Measurements from ENCODE around the gene RNGTT.

RNGTT gene

GRCh38 chr6:88662163-88662580, 301.2 kb downstream of the RNGTT start:
- Histone ChIP-seq H3K27me3 (ENCODE audit: control insufficient read depth, insufficient read depth, low read length) (no peaks in the 10 kb centered on the region), H3K9me3 (ENCODE audit: control insufficient read depth, low read length) (no peaks in the 10 kb centered on the region), H3K4me1 (no peaks in the 10 kb centered on the region), H3K4me3 (ENCODE audit: low read depth, low read length) (no peak overlapping the region), H3K36me3 (ENCODE audit: control insufficient read depth, insufficient read depth, low read length) (no peaks in the 10 kb centered on the region), H2AFZ (no peak overlapping the region), H3K79me2 (peaks cover 3% of the 10 kb centered on the region), H3K4me2 (ENCODE audit: low read length) (no peak overlapping the region), H3K27ac (no peak overlapping the region), H3K9ac (no peak overlapping the region)
- TF ChIP-seq CTCF (IDR thresholded peaks at IDR 0.05): no peak

- H3K9me3 ChIP-seq (ENCODE audit: control insufficient read depth, low read length): no peaks in the 10 kb centered on the region
Observed at GRCh38 chr6:88661136-88661535, 302.3 kb downstream of the RNGTT start.

GRCh38 chr6:88655586-88655985, 307.8 kb downstream of the RNGTT start:
- TF ChIP-seq CTCF (IDR thresholded peaks at IDR 0.05): no peak
- Histone ChIP-seq H3K4me3 (ENCODE audit: low read depth, low read length) (no peak overlapping the region), H3K9me3 (ENCODE audit: control insufficient read depth, low read length) (no peaks in the 10 kb centered on the region), H3K79me2 (no peaks in the 10 kb centered on the region), H3K27me3 (ENCODE audit: control insufficient read depth, insufficient read depth, low read length) (no peaks in the 10 kb centered on the region), H3K27ac (no peak overlapping the region), H3K9ac (no peak overlapping the region), H3K36me3 (ENCODE audit: control insufficient read depth, insufficient read depth, low read length) (no peaks in the 10 kb centered on the region), H2AFZ (no peak overlapping the region), H3K4me1 (no peaks in the 10 kb centered on the region), H3K4me2 (ENCODE audit: low read length) (no peak overlapping the region)

More at GRCh38 chr6:88661136-88661535, 302.3 kb downstream of the RNGTT start:
- Histone ChIP-seq H3K27me3 (ENCODE audit: control insufficient read depth, insufficient read depth, low read length) (no peaks in the 10 kb centered on the region), H3K4me2 (ENCODE audit: low read length) (no peak overlapping the region), H3K36me3 (ENCODE audit: control insufficient read depth, insufficient read depth, low read length) (no peaks in the 10 kb centered on the region), H2AFZ (no peak overlapping the region), H3K27ac (no peak overlapping the region), H3K9ac (no peak overlapping the region), H3K79me2 (peaks cover under 1% of the 10 kb centered on the region), H3K4me1 (no peaks in the 10 kb centered on the region), H3K4me3 (ENCODE audit: low read depth, low read length) (no peak overlapping the region)
- no peak for TF ChIP-seq CTCF (IDR thresholded peaks at IDR 0.05)

- H3K36me3 ChIP-seq (ENCODE audit: control insufficient read depth, insufficient read depth, low read length): no peaks in the 10 kb centered on the region
- H3K27me3 ChIP-seq (ENCODE audit: control insufficient read depth, insufficient read depth, low read length): no peaks in the 10 kb centered on the region
- TF ChIP-seq CTCF (IDR thresholded peaks at IDR 0.05): no peak
- H3K79me2 ChIP-seq: no peaks in the 10 kb centered on the region
- H3K27ac ChIP-seq: no peak overlapping the region
- H3K9me3 ChIP-seq (ENCODE audit: control insufficient read depth, low read length): no peaks in the 10 kb centered on the region
- no peak overlapping the region for H3K4me2 ChIP-seq (ENCODE audit: low read length)
- no peak overlapping the region for H3K4me3 ChIP-seq (ENCODE audit: low read depth, low read length)
- H3K4me1 ChIP-seq: peaks cover 2% of the 10 kb centered on the region
- H3K9ac ChIP-seq: no peak overlapping the region
- H2AFZ ChIP-seq: no peak overlapping the region
Observed at GRCh38 chr6:88653936-88654335, 309.5 kb downstream of the RNGTT start.

GRCh38 chr6:88651400-88651799, 312.0 kb downstream of the RNGTT start:
- no peak for TF ChIP-seq CTCF (IDR thresholded peaks at IDR 0.05)
- Histone ChIP-seq H2AFZ (no peak overlapping the region), H3K27me3 (ENCODE audit: control insufficient read depth, insufficient read depth, low read length) (no peaks in the 10 kb centered on the region)

More at GRCh38 chr6:88651400-88651799, 312.0 kb downstream of the RNGTT start:
- Histone ChIP-seq H3K79me2 (peaks cover 2% of the 10 kb centered on the region), H3K36me3 (ENCODE audit: control insufficient read depth, insufficient read depth, low read length) (no peaks in the 10 kb centered on the region), H3K27ac (no peak overlapping the region), H3K9ac (no peak overlapping the region), H3K9me3 (ENCODE audit: control insufficient read depth, low read length) (no peaks in the 10 kb centered on the region), H3K4me3 (ENCODE audit: low read depth, low read length) (no peak overlapping the region), H3K4me2 (ENCODE audit: low read length) (no peak overlapping the region), H3K4me1 (peaks cover 2% of the 10 kb centered on the region)

All from parathyroid adenoma (tissue), 2 donors.